IPS-NIHi7 (cell line): Measurements from ENCODE around the gene HS6ST3.

Source experiments
- DNase-seq: peaks from one replicate; pipeline ENCODE4 v3.0.0; 2012; ENCODE audit warnings: mixed read lengths; ENCODE audit errors: extremely low spot score

The HS6ST3 gene

DNA sequence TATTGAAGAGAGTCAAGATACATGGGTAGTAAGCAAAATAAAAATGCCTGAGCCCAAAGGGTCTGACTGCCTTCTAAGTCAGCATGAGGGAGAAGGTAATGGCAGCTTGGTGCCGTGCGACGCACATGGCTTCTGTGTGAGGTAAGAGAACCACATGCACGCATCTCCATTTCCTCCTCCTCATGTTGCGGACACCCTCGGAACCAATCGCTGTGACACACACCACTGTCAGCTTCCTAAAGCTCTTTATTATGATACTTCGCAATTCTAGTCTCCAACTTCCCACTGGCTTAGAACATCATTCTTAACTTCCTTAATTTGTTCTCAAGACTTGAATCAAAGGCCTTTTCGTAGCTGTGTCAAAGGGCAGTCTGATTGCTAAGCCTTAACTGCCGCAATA lies 734.2 kb downstream of the HS6ST3 start:
- DNase-seq = no peak

GRCh38 chr13:96825653-96826052 lies 735.7 kb downstream of the HS6ST3 start:
- no peak for DNase-seq

DNA sequence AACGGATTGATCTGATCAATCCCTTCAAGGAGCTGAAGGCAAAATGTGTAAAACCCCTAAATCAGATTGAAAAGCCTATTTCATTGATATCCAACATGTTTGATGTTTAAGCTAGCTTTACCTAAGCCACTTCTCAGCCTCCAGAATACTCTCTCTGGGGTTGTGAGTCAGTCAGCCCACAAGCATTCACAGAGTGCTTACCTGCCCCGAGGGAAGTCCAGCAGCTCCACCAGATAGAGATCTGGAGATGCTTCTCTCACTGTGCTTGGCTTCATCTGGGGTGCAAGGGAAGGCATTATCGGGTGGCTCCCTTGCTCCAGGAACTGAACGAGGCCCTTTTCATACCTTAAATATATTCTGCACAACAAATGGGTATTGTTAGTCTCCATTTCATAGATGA lies 744.7 kb downstream of the HS6ST3 start:
- no peak for DNase-seq

GRCh38 chr13:96835546-96835945 lies 745.6 kb downstream of the HS6ST3 start:
- DNase-seq = no peak

GRCh38 chr13:96836733-96837132 lies 746.8 kb downstream of the HS6ST3 start:
- no peak for DNase-seq

DNA sequence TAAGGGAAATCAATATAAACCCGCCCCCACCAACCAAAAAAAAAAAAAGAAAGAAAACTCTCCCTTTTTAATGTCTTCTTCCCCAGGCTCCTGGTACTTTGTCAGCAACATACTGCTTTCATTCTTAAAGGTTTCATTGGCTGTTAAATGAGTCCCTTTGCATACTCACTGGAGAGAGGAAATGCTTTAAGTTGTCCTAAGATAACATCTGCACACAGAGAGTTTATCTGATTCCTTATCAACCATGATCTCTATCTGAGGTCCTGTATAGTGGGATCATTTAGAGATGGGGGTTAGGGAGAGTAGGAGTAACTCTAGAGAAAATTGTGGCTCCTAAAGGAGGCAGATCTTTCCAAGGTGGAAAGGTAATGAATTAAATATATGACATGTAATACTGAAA lies 747.9 kb downstream of the HS6ST3 start:
- no peak for DNase-seq

- no peak for DNase-seq
Measured at GRCh38 chr13:96844195-96844594, 754.3 kb downstream of the HS6ST3 start.

DNA sequence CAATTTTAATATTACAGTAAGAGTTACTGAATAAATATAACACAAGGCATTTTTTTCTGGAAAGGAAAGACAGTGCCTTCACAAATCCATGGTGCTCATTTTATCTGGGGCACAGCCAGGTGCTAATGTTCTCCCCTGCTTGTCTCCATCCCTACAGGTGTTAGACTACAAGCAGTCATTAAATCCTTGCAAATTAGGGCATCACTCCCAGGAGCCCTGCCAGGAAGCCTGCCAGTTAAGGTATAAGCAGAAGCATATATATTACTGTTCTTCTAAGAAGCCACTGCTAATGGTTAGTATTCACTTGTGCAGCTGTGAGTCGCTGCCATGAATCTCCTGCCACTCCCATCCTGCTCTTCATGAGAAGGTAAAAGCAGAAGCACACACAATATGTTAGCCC lies 754.7 kb downstream of the HS6ST3 start:
- DNase-seq = no peak

- DNase-seq = no peak
Measured at GRCh38 chr13:96848286-96848685, 758.4 kb downstream of the HS6ST3 start.

- no peak for DNase-seq
Measured at GRCh38 chr13:96849091-96849490, 759.2 kb downstream of the HS6ST3 start.

- no peak for DNase-seq
Measured at GRCh38 chr13:96850538-96851145, 760.7 kb downstream of the HS6ST3 start.

- no peak for DNase-seq
Measured at GRCh38 chr13:96851856-96852445, 762.0 kb downstream of the HS6ST3 start.

- DNase-seq = no peak
Measured at GRCh38 chr13:96858133-96858826, 768.4 kb downstream of the HS6ST3 start.

DNA sequence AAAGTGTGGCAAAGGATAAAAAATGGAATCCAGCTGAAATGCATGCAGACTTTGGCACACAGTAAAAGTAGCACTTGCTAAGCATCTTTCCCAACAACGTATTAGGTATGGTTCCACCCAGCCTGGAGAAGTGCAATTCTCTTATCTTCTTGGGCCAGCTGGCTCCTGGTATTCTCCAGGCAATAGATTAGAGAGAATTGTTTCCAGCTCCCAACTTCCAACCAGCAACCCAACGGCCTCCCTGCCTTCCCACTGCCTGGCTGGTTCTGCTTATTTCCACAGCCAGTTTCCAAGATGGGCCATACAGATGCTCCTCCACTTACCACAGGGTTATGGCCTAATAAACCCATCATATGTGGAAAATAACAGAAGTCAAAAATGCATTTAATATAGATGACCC lies 771.0 kb downstream of the HS6ST3 start:
- no peak for DNase-seq

DNA sequence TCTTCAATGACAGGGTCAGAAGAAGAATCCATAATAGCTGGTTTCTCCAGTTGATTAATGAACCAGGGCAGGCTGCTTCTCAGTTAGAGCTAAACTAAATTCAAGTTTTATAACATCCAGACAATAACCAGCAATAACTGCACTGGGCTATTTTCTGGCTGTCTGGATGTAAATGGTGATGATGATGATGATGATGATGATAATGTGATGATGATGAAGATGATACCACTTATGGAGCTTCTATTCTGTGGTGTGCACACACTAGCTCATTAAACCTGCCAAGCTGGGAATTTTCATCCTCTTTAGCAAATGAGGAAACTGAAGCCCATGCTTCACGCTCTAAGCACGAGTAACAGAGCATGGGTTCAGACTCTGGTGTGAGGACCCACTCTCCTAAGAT lies 772.2 kb downstream of the HS6ST3 start:
- no peak for DNase-seq

DNA sequence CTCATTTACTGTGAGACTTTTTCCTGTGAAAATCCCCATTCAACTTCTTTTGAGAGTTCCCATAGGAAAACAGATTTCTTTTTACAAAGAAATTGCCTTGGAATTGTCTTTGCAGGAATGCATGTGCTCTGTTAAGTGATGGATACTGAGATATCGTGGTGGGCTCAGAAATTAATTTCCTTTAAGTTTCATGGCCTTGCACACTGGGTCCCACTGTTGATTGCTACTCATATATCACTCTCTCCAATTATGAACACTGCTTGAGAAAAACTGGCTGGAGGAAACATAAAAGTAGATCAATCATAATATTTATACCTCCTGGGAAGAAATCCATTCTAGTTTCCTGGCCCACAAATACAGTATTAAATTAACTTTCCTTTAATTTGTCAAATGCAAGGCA lies 773.1 kb downstream of the HS6ST3 start:
- DNase-seq = no peak

GRCh38 chr13:96871469-96871868 lies 781.6 kb downstream of the HS6ST3 start:
- DNase-seq = no peak

DNA sequence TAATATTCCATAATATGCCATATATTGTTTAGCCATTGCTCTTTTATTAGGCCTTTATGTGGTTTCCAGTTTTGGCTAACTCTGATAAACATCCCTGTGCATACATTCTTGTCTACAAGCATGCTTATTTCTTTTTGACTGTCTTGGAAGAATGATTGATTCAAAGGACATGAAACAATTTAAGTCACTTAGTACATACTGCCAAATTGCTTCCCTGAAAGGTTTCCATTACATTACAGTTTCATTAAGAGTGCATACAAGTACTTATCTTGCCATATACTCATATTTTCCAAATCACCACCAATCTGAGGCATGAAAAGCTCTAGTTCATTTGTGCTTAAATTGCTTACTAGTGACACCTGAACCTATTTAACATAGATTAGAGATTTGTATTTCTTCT lies 790.5 kb downstream of the HS6ST3 start:
- DNase-seq = no peak
